K562 (cell line): ENCODE data around the gene PDCD1. TPM values are rescaled to one million over a fixed set of nuclear protein-coding genes. Genes with fewer than 3 reads are reported as not detected.

Experiments
- ATAC-seq: fragments of 200-7000 bp; cut with Tn5 transposase; 3 replicates; pipeline ENCODE4 v1.9.1; 2020; ENCODE audit warnings: moderate library complexity
- BruUV-seq: library from RNA; stranded (reverse); fragments of 400-500 nt; replicated peaks from 2 replicates; lab custom pipeline; 2021; lab: Mats Ljungman, UMichigan
- CTCF ChIA-PET: fragments of 300-600 bp; formaldehyde crosslinking; extraction: SDS; loops from one replicate; lab custom pipeline; 2021; ENCODE audit warnings: low intra/inter-chr PET ratio; lab: Yijun Ruan, JAX
- POLR2A ChIA-PET: fragments of 300-600, 350-650 bp; sonication (Branson Sonifier 250); formaldehyde crosslinking; extraction: SDS; loops from one replicate; lab custom pipeline; 2021; ENCODE audit warnings: antibody characterized with exemption, inconsistent platforms; lab: Yijun Ruan, JAX
- DNase-seq, 4 experiments: peaks; one replicate each; pipeline versions ENCODE4 v3.0.0 to v3.0.0-alpha.2; 2011 to 2018; ENCODE audit warnings: low spot score in 3 of 4, mixed read lengths in 3 of 4; ENCODE audit errors: extremely low read depth in 1 of 4
- FAIRE-seq: peaks from 2 replicates; lab custom pipeline; 2011; peaks lifted over from hg19 to GRCh38; lab: Jason Lieb, UNC
- H2AFZ ChIP-seq: 2 replicates; pipeline ENCODE4 v1.6.0; 2011; ENCODE audit warnings: low read depth, low read length, control low read depth, inconsistent platforms
- H3K27ac ChIP-seq: fragments of 200-600 bp; 3 replicates; pipeline ENCODE4 v1.8.0; 2011; ENCODE audit warnings: low read depth, mild to moderate bottlenecking, control low read depth, inconsistent platforms, low read length, moderate library complexity, mixed read lengths; ENCODE audit errors: extremely low read depth
- H3K27me3 ChIP-seq, 2 experiments: fragments of 300-600 bp in 1 of 2; 2 replicates in 1 of 2; 3 replicates in 1 of 2; pipeline versions ENCODE4 v1.6.0 to v1.8.0; 2011; ENCODE audit warnings: inconsistent platforms in 2 of 2, low read length in 2 of 2, mild to moderate bottlenecking in 1 of 2, mixed read lengths in 1 of 2, moderate library complexity in 1 of 2; ENCODE audit not compliant: control insufficient read depth in 2 of 2, insufficient read depth in 2 of 2
- H3K36me3 ChIP-seq: fragments of 300-600 bp; 3 replicates; pipeline ENCODE4 v1.8.0; 2011; ENCODE audit warnings: mild to moderate bottlenecking, low read length, inconsistent platforms; ENCODE audit not compliant: control insufficient read depth, insufficient read depth
- H3K4me1 ChIP-seq, 2 experiments: fragments of 200-600 bp in 1 of 2; replicated peaks in 1 of 2; 2 replicates in 1 of 2; 3 replicates in 1 of 2; pipeline versions ENCODE4 v1.5.1 to v1.8.0; 2011; ENCODE audit warnings: inconsistent platforms in 2 of 2, low read length in 2 of 2, mild to moderate bottlenecking in 1 of 2, mixed read lengths in 1 of 2, moderate library complexity in 1 of 2; ENCODE audit not compliant: control insufficient read depth in 2 of 2, insufficient read depth in 2 of 2
- H3K4me2 ChIP-seq: 2 replicates; pipeline ENCODE4 v1.6.1; 2011; ENCODE audit warnings: low read length, control low read depth, inconsistent platforms, mixed read lengths; ENCODE audit not compliant: insufficient read depth
- H3K4me3 ChIP-seq: fragments of 200-600 bp; sonication (generic), shearing (Covaris generic); 2 replicates; pipeline ENCODE4 v1.5.1; 2016; ENCODE audit warnings: control low read depth, inconsistent platforms
- H3K79me2 ChIP-seq: fragments of 200-600 bp; 3 replicates; pipeline ENCODE4 v1.8.0; 2011; ENCODE audit warnings: low read length, inconsistent platforms; ENCODE audit not compliant: control insufficient read depth, insufficient read depth
- H3K9ac ChIP-seq, 2 experiments: 2 replicates each; pipeline versions ENCODE4 v1.6.0 to v1.6.1; 2011; ENCODE audit warnings: low read depth in 2 of 2, low read length in 2 of 2, control low read depth in 1 of 2, inconsistent platforms in 1 of 2, mild to moderate bottlenecking in 1 of 2, mixed read lengths in 1 of 2; ENCODE audit not compliant: insufficient read depth in 1 of 2
- H3K9me1 ChIP-seq: one replicate; pipeline ENCODE4 v1.6.0; 2011; ENCODE audit warnings: inconsistent platforms, mild to moderate bottlenecking, low read length, moderate library complexity; ENCODE audit not compliant: control insufficient read depth, insufficient read depth
- H3K9me3 ChIP-seq: replicated peaks from 2 replicates; pipeline ENCODE4 v1.5.1; 2011; ENCODE audit warnings: low read depth, low read length, inconsistent platforms; ENCODE audit not compliant: control insufficient read depth, insufficient read depth
- H4K20me1 ChIP-seq: replicated peaks from 2 replicates; pipeline ENCODE4 v1.6.1; 2011; ENCODE audit warnings: low read length, inconsistent platforms, mixed read lengths; ENCODE audit not compliant: control insufficient read depth, insufficient read depth
- ARNT ChIP-seq, 2 experiments: fragments of 450-650 bp; IDR thresholded peaks; 2 replicates each; pipeline ENCODE4 v1.6.1; 2016; ENCODE audit warnings: mild to moderate bottlenecking in 1 of 2
- GATAD2A ChIP-seq: fragments of 450-650 bp; IDR thresholded peaks from 2 replicates; pipeline ENCODE4 v1.6.1; 2017
- MEF2A ChIP-seq: IDR thresholded peaks from 2 replicates; pipeline ENCODE4 v1.6.1; 2011; ENCODE audit warnings: low read depth, mild to moderate bottlenecking, low read length, moderate library complexity; ENCODE audit not compliant: control insufficient read depth
- TAF15 ChIP-seq: fragments of 200-400 bp; formaldehyde crosslinking; IDR thresholded peaks from 2 replicates; pipeline ENCODE4 v1.6.1; 2017; ENCODE audit warnings: mild to moderate bottlenecking, low read depth, low read length, moderate library complexity
- WGBS: fragments of 100-300 bp; shearing (Covaris generic); methylation state at CpG from one replicate; pipeline ENCODE4 v1.1.6; 2016; ENCODE audit warnings: low coverage, mixed read lengths; ENCODE audit not compliant: insufficient coverage; ENCODE audit errors: missing lambda C conversion rate; 5-methylcytosine and 5-hydroxymethylcytosine counted together
- in situ Hi-C: fragments of 300-500 bp; cut with MboI; formaldehyde crosslinking; loops from 4 replicates; pipeline ENCODE4 v1.15.0; 2018; ENCODE audit warnings: inconsistent platforms, mixed read lengths
- intact Hi-C: fragments of 100-400 bp; cut with micrococcal nuclease; formaldehyde crosslinking; loops from 2 replicates; pipeline ENCODE4 v1.14.2; 2022
- polyA plus RNA-seq, 8 experiments: library from polyadenylated mRNA; depleted of rRNA in 4 of 8; stranded (reverse) in 5 of 8; unstranded in 3 of 8; fragments of >200 nt; fragmentation: Nextera tagmentation in 2 of 8; fragmentation: Illumina TruSeq in 1 of 8; extraction: Ambion mirVana in 2 of 8; extraction: Trizol in 1 of 8; gene quantifications; 2 replicates each; pipeline versions ENCODE4 v1.2.1 to v1.2.3, GENCODE V29; 2011 to 2014; ENCODE audit warnings: inconsistent platforms in 1 of 8, missing spikeins in 1 of 8
- total RNA-seq, 7 experiments: library from RNA; depleted of rRNA in 6 of 7; stranded (reverse); fragments of >200 nt in 6 of 7; fragmentation: Illumina TruSeq in 2 of 7; extraction: Trizol in 2 of 7; gene quantifications; 2 replicates each; pipeline versions ENCODE4 v1.2.1 to v1.2.3, GENCODE V29; 2011 to 2021; ENCODE audit warnings: low replicate concordance in 1 of 7

PDCD1 gene
- total and polyA plus RNA-seq, 9 of the 15 experiments (the other 6 are each of a cell fraction or from before 2014, with no cell fraction given) = 0.15 to 2.5 (median 1.0) TPM; not detected in 2

GRCh38 chr2:241905716-241906377, 47.2 kb upstream of the PDCD1 start:
- H3K79me2 ChIP-seq = no peaks in the 10 kb centered on the region
- ChIA-PET POLR2A (interaction anchor here (0.6 kb wide), 1 partner anchor 45 kb away, joined by 3 read pairs; no protein-coding TSS in a partner anchor), CTCF (no interaction called here)
- no peak overlapping the region for H3K27ac ChIP-seq
- no peaks in the 10 kb centered on the region for H3K9me3 ChIP-seq
- FAIRE-seq (no peak), ATAC-seq (no peak), DNase-seq (no peak)
- H2AFZ ChIP-seq = no peak overlapping the region
- H3K4me3 ChIP-seq = no peak overlapping the region
- in situ Hi-C loops (no loop called here), intact Hi-C loops (no loop called here)
- 75% methylated on average over 9 of the region's 14 CpGs for WGBS
- peaks cover 0 to 18% of the 10 kb centered on the region in 2 experiments; a peak in 2 of 5 replicates for H3K4me1 ChIP-seq
- H3K4me2 ChIP-seq = no peak overlapping the region
- no peaks in the 10 kb centered on the region for H3K27me3 ChIP-seq
- no peaks in the 10 kb centered on the region for H3K9me1 ChIP-seq
- H4K20me1 ChIP-seq = no peaks in the 10 kb centered on the region
- BruUV-seq = no TSS peak
- TF ChIP-seq ARNT (IDR thresholded peaks at IDR 0.05) (no peak), MEF2A (no peak), GATAD2A (no peak), TAF15 (no peak)
- H3K36me3 ChIP-seq = no peaks in the 10 kb centered on the region
- H3K9ac ChIP-seq = no peak overlapping the region
